ENCODE data around the gene ARHGDIA.

ARHGDIA gene

GRCh38 chr17:81885869-81886548 lies 14.9 kb upstream of the ARHGDIA start:
- DNase-seq: no peak

- DNase-seq: no peak
Measured at GRCh38 chr17:81885454-81885853, 14.3 kb upstream of the ARHGDIA start.

DNA sequence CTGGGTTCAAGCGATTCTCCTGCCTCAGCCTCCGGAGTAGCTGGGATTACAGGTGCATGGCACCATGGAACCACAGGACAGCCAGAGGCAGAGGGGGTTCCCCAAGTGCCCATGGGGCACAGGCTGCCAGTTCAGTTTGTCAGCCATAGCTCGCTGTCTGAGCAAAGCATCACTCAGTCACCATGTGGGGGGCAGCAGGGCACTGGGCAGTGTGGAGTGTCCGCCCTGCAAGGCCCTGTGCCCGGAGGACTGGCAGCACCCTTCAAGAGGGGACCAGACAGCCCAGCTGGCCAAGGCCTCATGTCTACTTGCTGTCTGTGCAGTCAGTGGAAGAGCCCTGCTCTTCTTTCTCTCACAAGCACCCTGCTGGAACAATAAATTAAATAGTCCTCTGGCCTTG lies 13.8 kb upstream of the ARHGDIA start:
- no peak for DNase-seq

DNA sequence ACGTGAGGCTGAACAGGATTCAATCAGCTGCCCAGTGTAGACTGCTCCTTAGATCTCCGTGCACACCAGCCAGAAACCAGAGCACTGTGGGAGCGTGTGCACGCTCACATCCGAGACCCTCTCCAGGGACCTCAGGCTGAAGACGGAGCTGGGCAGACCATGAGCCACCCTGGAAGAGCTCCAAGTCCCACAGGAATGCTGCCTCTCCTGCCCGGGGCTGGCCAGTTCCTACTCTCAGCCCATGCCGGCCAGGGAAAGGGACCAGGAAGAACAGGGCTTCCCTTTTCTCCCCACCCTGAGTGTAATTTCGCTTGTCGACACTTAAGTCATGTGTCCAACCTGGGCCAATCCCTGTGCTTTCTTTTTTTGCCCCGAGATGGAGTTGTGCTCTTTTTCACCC lies 13.4 kb upstream of the ARHGDIA start:
- no peak for DNase-seq

DNA sequence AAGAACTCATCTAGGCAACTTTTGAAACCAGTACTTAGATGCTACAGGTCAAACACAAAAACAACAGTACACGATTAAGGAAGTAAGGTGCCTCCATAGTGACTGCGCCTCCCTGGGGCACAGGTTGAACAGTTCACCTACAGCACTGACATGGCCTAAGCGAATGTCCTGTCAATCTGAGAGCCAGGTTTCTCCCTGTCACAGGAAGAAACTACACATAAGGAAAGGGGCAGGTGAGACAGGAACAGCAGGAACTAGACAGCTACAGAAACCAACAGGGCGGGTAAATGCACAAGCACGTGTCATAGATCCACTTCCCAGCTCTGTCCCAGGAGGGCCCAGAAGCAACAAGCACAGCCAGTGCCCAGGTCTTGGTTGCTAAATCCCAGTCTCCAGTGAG lies 8.0 kb upstream of the ARHGDIA start:
- no peak for DNase-seq

GRCh38 chr17:81878294-81878693 lies 7.2 kb upstream of the ARHGDIA start:
- DNase-seq: no peak

DNA sequence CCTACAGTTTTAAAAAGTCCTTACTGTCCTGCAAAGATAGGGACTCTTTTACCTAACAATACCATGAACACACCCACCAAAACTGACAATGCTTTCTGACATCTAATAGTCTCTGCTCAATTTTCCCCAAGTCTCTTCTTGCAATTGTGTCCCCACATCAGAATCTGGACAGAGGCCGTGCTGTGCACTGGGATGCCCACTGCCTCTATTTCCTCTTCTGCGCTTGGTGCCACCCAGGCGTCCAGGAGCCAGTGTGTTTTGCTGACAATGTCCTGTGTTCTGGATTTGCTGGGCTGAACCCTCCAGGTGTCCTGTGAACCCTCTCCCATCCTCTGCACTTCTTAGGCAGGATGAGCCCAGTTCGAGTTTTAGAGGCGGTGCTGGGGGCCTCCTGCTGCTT lies 6.4 kb upstream of the ARHGDIA start:
- DNase-seq: no peak

- peak; percentile 96 for DNase-seq
Measured at GRCh38 chr17:81871387-81872230, 472 bp upstream of the ARHGDIA start.

DNA sequence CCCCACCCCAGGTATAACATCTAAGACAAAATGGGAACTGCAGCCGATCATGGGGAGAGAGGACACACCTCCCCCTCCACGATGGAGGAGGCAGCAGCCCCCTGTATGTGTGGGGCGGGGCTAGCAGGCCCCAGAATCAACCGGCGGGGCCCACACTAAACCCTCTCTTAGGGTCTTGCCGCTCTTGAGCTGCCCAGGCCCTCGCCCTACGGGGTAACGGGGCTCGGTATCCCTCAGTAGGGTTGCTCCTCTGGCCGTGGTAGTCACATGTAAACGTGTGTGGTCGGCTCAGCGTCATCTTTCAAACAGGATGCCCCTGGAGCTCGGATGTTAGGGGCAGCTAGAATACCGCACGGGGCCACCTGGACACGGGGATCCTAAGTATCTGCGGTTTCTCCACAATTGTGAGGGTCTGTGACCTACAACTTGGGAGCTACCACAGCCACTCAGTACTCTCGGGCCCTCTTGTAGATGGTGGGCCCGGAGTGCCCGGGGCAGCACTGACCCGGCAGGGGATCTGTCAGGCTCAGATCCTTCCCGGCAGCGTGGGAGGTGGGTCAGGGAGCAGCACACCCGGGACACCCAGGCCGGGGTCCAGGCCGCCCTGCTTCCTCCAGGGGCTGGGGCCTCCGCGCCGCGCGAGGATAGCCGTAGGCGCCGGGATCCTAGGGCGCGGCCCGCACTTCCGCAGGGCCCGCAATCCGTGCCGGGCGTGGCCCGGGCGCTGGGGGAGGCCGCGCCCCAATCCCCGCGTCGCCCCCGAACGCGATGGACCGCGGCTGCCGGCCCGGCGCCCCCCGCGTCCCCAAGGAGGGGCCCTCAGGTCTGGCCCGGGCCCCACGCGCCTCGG lies 781 bp downstream of the ARHGDIA start:
- DNase-seq: peak; percentile 49

- peak; percentile 43 for DNase-seq
Measured at GRCh38 chr17:81869221-81870130, 1.7 kb downstream of the ARHGDIA start.

DNA sequence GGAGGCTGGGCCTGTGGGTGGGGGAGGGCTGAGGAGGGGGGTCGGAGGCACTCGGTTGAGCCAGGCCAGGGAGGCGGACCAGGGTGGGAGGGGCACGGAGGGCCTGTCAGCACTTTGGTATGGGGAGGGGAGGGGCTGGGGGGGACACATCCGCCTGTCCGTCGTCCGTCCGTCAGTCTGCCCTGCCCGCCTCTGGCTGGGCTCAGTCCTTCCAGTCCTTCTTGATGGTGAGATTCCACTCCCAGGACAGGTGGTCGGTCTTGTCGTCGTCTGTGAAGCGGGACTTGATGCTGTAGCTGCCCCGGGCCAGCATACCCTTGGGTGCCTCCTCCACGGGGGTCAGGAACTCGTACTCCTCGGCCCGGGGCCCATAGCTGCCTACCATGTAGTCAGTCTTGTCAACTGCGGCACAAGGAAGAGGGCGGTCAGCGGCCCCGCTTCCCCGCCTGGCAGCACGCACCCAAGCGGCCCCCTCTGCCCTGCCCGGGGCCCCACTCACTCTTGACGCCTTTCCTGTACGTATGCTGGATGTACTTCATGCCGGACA lies 2.4 kb downstream of the ARHGDIA start:
- no peak for DNase-seq

DNA sequence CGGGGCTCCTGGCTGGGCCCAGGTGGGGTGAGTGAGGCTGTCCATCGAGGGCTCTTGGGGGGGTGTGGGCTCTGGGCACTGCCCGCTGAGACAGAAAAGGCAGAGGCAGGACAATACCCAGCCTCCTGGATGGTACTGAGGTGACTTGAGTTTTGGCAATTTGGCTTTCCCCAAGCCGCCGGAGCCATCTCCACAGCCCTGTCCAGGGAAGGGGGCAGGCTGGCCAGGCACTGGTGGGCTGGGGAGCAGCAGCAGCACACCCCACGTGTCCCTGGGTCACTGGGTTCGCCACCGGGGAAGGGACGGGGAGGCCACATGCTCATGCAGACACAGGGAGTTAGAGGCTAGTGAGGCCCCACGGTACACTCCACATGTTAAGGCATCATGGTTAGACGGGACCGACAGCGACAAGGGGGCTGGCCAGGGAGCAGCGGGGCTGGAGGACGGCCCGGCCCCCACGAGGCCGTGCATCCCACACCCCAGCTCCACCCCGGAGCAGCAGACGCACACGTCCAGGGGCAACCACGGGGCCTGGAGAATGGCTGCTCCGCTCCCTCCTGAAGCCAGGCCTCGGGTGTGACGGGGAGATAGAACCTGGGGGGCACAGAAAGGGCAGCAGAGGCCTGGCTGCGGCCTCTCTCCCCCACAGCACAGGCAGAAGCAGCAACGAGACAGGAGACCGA lies 3.0 kb downstream of the ARHGDIA start:
- no peak for DNase-seq

GRCh38 chr17:81867170-81867990 lies 3.8 kb downstream of the ARHGDIA start:
- DNase-seq: no peak

DNA sequence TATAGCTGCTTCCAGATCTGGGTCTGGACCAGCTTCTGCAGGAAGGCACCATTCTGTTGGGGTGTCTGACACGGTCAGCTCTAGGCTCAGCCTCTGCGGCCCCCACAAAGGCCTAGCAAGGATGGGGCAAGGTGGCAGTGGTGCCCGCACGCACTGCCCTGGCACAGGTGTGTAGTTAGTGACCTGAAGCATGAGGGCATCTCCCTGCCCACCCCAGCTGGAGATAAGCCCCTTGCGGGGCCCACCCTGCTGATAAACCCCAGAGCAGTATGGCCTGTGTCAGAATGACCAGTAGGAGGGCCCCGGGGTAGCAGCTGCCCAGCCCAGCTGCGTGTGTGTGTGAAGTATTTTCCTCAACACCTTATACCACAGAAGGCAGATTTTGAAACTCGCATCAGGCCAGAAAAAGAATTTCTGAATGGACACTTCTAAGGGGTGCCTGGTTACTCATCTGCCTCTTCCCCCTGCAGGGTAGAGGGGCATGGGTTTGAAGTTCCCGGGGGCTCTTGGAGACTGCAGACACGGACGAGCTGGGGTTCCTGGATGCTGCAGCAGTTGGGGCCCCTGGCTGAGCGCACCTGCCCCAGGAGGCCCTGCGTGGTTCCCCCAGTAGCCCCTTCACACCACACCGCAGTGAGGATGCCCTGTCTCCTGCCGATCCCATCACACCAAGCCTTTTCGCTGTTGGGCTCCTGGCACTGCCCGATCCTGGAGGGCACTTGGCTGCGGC lies 4.5 kb downstream of the ARHGDIA start:
- no peak for DNase-seq

DNA sequence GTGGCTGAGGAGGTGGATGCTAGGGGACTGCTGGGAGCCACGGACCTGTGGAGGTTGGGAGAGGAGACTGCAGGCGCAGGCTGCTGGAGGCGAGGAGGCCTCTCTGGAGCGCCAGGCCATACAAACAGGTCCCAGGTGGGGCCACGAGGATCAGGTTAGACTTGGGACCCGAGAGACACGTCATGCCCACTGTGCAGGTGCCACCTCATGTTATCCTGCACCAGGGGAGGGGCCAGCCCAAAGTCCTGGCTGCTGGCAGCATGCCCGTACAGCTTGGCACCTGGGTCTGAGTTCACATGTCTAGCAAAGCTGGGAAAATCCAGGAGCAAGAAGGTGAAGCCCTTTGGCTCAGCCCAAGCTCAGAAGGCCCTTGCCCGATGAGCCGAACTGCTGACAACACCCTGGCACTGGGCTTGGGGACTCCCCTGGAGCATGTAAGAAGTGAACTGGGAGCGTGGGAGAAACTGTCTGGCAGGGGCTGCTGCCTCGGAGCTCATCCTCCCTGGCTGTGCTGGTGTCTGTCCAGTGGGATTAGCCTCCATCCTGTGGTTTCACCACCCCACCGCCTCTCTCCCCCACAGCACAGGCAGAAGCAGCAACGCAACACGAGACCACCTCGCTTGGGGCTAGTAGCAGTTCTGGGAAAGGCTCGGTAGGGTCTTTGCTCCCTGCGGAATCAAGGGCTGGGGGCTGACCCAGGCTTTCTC lies 5.3 kb downstream of the ARHGDIA start:
- DNase-seq: no peak

DNA sequence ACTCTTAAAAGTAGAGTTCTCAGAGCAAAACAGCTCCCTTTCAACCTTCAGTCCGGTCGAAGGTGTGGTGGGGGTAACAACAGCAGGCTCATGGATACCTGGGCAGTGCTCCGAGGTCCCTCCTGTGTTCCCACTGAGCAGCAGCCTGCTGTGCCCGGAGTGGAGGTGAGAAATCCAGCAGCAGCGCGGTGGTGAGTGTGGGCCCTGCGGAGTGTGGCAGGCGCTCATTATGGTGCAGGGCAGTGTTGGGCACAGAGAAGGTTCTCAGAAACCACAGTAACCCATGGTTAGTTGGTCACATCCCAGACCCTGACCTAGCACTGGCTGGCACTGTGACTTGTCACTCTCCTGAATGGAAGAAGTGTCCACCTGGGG lies 5.8 kb downstream of the ARHGDIA start:
- no peak for DNase-seq

DNA sequence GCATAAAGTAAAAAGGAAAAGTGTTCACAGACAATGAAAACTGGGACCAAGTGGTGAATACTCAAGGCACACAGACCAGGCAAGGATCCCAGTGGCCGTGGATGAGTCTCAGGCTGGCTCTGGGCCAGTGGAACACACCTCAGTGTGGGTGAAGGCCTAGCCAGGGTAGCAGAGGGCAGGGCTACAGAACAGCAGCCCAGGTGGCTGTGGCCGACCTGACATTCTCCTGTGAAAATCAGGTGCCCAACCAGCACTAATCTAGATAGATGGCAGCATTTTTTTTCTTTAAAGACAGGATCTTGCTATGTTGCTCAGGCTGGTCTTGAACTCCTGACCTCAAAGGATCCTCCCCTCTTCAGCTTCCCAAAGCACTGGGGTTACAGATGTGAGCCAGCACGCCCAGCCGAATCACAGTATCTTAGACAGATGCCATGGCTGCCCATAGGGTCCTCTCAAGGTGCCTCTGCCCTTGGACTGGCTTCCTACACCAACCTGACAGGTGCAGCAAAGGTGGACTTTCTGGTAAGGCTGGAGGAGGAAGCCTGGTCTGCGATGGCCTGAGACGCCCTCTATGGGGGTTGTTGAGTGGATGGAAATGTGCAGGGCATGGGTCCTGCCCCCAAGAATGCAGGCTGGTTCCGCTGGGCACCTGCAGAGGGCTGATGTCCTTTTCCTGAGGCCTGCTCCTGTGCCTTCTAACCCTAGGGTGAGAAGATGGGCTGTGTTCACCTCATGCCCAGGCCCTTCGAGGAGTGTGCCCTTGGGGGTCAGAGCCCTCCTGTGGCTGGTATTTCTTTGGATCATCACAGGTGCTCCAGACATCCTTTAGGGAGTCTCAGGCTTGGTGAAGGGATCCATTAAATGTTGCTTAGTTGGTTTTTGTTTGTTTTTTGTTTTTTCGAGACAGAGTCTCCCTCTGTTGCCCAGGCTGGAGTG lies 7.0 kb downstream of the ARHGDIA start:
- no peak for DNase-seq

DNA sequence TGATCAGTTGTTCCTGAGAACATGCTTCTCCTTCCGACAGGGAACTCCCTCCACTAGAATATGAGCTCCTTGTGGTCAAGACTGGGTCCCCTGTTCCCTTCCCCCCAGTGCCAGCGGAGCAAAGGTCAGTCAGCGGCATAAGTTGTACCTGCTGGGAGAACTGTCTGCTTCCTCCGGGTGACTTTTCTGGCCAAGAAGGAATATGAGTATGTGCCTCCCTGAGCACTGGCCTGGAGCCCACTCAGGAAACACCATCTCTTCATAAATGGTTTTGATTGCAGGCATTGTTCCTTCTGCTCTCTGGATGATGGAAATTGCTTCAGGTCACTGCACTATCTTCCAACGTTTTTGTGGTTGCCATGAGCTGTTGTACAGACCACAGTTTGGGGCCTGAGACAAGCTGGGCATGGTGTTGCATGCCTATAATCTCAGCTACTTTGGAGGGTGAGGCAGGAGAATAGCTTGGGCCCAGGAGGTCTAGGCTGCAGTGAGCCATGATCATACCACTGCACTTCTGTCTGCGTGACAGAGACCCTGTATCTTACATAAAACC lies 7.9 kb downstream of the ARHGDIA start:
- no peak for DNase-seq
